Stimulated activated CD4-positive, alpha-beta T cell treated with anti-CD3 and anti-CD28 coated beads, Interleukin-15, amount 100 ng/mL, for 24 hours (primary cell): Measurements from ENCODE around the gene RCAN2.
"Not testable (repeated sequence)": the region's sequence is repeated elsewhere in the genome, so short reads cannot be mapped to it uniquely, and the experiment has no call there.

Experiments used
- DNase-seq: peaks from one replicate; pipeline ENCODE4 v3.0.0-alpha.2; 2020

Gene RCAN2

DNA sequence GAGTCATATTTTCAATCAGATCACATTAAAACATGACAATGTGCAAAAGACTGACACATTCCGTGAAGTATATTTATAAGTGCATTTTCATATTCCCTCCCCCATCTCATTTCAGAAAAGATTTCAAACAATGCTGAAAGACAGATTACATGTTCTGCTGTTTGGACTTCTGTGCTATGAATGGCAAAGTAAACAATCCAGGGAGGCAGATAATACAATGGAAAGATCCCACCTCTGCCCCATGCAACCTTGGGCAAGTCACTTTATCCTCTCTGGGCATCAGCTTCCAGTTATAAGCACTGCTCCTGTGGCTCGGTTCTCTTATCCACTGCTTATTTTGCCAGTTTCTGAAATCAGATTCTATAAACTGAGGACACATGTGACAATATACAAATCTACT lies 110.2 kb downstream of the RCAN2 start:
- no peak for DNase-seq

DNA sequence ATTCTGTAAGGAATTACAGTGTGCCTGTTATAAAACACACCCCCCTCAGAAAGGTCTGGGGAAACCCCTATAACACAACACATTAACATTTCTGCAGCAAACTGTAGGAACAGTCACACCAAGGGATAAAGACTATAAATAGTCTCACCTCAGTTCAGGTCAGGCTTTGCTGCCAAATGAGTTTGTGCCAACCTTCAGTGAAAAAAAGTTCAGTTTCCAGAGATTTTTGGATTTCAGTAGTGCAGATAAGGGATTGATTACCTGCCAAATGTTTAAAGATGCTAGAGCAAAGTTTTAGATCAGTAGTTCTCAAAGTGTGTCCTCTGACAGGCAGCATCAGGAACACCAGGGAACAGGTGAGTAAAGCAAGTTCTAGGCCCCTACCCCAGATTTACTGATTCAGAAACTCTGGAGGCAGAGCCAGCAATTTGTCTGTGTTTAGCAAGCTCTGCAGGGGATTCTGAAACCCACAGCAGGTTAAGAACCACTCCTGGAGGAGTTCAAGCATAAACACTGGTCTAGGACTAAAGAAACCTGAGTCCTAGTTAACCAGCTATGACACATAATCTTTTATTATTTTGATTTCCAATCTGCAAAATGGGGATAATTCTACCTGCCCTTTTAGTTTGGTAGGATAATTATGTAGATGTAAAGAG lies 111.0 kb downstream of the RCAN2 start:
- no peak for DNase-seq

DNA sequence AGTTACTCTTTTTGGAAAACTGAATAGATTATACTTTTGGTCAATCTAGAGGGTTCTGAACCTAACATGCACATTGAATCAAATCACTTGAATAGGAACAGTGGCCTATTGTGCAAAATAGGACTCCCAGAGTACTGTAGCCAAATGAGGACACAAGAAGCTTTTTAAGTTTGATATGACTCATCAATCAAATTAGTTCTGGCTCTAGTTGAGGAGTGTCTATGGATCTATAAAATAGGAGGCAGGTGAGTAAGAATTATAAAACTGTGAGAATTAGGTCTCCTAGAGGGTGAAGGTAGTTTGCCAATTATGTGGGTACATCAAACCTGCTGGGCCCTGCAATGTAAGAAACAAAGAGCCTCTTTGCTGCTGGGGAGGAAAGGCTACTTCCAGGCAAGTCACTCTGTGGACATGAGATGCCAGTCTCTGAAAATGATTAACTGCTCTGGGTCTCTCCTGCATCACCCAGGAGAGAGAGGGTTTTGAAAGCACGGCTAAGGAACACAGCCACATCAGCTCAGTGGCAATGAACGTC lies 112.3 kb downstream of the RCAN2 start:
- no peak for DNase-seq

DNA sequence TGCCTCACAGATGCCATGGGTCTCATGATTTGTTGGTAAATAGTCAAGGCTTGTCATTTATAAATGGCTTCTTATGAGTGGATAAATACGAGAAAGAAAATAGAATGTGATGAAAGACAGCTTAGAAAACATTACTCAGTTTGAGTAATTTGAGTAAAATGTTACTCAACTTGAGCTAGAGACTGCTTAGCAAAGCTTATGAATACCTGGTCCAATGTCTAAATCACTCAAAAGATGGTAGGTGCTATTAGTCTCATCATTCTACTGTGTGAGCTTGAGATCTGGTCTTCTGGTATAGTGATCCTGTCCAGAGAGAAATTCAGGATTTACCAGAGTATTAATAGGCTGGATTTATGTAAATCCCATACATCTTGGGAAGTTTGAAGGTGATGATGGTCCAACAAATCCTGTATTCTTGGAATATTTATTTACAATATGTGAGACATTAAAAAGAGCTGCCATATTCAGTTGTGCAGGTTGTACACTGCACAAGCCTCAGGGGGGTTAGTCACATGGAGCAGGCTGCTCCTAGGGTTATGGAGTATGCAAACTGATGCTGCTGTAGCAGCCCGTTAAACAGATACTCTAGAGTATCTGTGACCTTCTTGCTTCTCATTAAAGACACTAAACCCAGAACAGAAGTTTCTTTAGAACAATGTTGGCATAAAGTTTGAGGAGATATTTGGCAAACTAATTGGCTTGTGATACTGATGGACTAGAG lies 112.9 kb downstream of the RCAN2 start:
- no peak for DNase-seq

- no peak for DNase-seq
These were observed 114.0 kb downstream of the RCAN2 start for GRCh38 chr6:46377209-46377608.

DNA sequence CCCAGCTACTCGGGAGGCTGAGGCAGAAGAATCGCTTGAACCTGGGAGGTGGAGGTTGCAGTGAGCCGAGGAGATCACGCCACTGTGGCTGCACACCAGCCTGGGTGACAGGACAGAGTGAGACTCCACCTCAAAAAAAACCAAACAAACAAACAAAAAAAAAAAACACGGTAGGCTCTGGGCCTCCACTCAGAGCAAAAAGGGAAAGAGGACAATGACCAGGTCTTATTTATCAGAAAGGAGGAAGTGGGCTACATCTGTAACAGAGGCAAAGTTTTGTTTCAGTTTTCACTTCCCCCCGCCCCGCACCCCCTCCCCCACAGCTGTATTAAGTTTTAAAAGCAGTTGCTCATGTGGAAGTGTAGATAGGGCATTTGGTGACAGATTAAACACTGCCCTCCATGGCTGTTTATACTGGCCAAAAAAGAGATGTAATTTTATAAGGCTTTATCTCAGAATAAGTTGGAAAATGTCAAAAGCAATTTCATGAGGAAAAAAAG lies 114.6 kb downstream of the RCAN2 start:
- DNase-seq, result no peak

- DNase-seq, result no peak
These were observed 120.6 kb downstream of the RCAN2 start for GRCh38 chr6:46370622-46371021.

- DNase-seq, result no peak
These were observed 123.1 kb downstream of the RCAN2 start for GRCh38 chr6:46368169-46368536.

DNA sequence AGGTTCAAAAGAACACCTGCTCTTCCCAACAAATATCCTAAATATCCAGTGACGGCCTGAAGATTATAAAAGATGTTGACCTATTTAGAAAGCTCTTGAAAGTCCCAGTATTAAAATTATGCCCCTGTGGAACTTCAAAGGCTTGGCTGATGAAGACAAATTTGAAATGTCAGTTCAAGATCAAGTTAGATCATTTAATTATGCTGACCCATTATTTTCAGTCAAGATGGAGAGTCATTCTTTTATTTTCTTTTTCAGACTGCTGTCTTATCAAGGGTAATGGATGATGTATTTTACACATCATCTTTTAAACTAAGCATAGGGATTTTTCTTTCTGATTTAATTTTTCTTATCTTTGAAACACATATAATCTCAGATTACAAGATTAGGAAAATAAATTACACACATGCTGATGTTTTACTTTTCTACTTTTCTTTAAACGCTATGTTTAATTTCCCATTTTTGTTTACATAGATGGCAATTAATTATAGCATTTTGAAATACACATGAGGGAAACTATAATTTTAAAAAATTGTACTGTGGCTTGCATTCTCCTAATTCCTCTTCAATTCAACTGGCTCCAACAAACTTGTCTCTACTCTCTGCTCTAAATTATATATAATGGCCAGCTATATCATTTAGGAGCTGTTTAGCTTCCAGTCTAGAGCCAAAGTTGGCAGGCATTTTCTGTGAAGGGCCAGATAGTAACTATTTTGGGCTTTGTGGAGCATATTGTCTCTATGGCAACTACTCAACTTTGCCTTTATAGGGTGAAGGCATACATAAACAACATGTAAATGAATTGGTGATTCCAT lies 123.7 kb downstream of the RCAN2 start:
- DNase-seq, result no peak

DNA sequence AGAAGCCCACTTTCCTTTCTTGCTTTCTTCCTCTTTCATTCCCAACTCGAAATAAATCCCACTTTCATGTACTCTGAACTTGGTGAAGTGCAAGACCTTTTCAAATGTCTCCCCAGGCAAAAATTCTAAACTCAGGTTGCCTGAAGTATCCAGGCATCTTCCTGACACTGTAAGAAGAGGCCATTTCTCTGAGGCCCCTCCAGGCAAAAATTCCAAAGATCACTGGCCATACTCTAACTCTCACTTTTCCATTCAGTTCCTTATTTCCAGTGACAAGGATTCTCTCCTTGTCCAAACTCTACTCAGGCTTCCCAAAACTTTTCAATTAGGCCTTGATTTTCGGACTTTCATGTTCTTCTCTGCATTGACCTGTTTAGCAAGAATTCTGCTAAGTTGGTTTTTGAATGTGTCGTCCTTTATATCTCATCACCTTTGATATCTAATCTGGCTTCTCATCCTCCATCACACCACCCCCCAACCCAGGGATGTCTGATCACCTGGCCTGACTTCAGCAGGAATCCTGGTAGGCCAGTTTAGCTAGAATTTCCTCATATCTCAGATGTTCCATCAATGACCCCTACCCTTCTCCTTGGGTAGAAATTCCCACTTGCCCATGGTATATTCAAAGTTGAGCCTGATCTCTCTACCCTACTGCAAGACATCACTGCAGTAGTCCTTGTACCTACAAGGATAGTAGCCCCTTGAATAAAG lies 124.9 kb downstream of the RCAN2 start:
- DNase-seq, result no peak

GRCh38 chr6:46357591-46357990 lies 133.7 kb downstream of the RCAN2 start:
- no peak for DNase-seq

GRCh38 chr6:46356543-46356942 lies 134.7 kb downstream of the RCAN2 start:
- DNase-seq, result no peak

DNA sequence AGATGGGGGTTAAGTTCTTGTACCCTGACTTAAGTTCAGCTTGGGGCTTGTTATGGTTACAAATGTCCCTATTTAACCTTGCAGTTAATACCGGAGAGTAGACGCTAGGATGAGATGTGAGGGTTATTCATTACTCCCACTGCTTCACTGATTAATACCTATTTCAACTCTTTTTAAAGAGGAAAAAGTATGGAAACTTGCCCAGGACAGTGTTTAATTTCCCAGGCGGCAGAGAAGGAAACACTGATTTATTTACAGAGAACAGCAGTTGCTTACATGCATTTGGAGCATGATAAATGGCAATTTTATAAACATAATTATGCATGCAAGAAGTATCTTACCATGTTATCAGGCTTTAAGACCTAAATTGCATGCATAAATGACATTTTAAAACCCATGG lies 137.7 kb downstream of the RCAN2 start:
- no peak for DNase-seq

GRCh38 chr6:46352541-46353268 lies 138.5 kb downstream of the RCAN2 start:
- no peak for DNase-seq

GRCh38 chr6:46350714-46351113 lies 140.5 kb downstream of the RCAN2 start:
- no peak for DNase-seq

GRCh38 chr6:46347669-46348068 lies 143.6 kb downstream of the RCAN2 start:
- no peak for DNase-seq

DNA sequence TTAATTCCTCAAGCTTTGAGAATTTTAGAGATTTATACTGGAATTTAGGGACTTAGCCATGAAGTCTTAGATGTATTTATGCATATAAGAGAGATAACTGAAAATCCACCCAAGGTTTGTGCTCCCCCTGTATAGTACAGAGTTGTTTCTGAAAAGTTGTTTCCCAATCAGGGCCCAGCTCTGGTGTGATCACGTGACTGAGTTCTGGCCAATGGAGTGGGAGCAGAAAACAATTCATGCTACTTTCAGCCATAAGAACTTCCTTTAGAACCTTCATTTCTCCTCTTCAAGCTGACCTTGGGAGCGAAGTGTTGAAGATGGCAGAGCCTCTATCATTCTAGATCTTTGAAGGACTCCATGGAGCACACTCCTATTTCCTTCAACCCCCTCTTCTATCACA lies 151.0 kb downstream of the RCAN2 start:
- DNase-seq, result no peak

DNA sequence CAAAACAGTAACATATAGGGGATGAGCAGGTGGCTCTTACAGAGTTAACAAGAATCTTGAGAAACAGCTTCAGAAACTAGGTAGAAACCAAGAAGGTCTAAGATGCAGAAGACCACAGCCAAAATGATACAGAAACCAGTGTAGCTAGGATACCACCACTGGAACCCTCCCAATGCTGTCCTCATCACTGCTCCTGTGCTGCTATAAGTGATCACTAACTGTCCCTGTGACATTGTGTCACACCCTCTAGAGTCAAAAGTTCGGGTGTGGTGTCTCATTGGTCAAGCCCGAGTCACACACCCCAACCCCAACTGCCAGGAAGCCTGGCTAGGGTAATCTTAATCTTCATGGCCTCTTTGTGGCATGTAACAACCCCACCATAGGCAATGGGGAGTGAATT lies 153.1 kb downstream of the RCAN2 start:
- no peak for DNase-seq

DNA sequence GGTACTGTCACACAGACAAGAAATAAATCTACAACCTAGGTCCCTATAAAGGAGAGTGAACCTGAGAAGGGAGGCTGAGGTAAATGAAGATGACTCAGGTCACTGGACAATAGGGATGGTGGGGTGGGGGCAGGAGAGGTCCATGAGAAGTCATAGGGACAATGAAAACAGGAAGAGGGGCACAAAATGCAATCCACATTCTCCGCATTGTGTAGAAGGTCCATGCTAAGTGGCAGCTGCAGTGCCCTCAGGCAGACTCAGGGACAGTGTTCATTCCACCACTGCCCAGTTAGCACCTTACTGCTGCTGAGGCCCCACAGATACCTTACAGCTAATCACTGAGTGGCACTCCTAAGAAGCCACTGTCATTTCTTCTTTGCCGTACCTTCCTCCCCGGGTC lies 156.8 kb downstream of the RCAN2 start:
- no peak for DNase-seq

GRCh38 chr6:46333481-46333880 lies 157.8 kb downstream of the RCAN2 start:
- no peak for DNase-seq

- not testable (repeated sequence) for DNase-seq
These were observed 158.8 kb downstream of the RCAN2 start for GRCh38 chr6:46332448-46332847.

DNA sequence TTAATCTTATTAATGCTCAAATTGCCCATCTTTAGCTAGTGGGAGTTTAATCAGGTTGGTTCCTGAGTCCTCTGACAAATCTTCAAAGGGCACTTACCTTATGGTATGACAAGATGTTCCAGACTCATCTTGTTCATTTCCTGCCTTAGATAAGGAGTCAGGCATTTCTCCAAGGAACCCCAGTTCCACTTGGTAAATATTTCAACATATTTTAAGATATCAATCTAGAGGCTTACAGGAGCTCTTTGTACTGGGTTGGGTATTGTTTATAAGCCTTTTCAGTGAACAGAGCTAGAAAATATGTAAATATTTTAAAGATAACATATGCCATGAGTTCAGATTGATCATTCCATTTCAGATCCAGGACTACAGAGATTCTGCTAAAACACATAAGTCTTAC lies 159.8 kb downstream of the RCAN2 start:
- DNase-seq, result no peak
